DMS79 treated with DMSO at 0.1 percent for 48 hours (cell line): Measurements from ENCODE around the gene NMRAL1.

Experiments used
- DNase-seq: peaks from one replicate; lab custom pipeline; 2025; lab: John Stamatoyannopoulos, UW

Gene NMRAL1

DNA sequence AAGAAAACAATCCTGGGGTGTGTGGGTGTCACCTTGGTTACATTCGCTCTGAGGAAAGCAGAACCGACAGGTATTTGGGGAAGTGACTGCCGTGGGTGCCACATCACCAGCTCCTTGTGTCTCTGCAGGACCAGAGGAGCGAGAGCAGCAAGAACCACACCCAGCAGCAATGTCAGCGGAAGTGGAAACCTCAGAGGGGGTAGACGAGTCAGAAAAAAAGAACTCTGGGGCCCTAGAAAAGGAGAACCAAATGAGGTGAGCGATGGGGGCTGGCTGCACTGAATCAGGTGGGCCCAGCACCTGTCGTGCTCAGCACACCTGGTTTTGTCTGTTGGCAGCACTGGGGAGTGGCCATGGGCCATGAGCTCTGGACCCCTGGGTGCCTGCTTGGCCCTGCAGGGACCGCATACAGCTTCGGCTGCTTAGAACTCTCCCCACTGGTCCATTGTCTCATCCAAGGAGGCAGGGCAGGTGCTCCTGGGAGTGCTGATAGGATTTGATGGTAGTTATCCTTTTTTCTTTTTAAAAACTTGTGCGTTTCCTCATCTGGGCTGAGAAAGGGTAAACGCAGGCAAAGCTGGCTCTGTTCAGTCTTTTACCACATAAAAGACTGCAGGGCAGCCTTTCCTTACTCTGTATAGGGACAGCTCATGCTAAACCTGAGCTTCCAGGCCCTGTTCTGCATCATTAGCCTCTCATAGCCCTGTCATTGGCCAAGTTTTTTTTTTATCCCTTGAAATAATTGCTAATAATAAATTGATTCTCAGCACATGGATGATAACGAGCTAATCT lies 31.1 kb upstream of the NMRAL1 start:
- DNase-seq, result no peak

- DNase-seq, result no peak
Observed at GRCh38 chr16:4501071-4501478, 26.6 kb upstream of the NMRAL1 start.

- no peak for DNase-seq
Observed at GRCh38 chr16:4500272-4500671, 25.8 kb upstream of the NMRAL1 start.

- DNase-seq, result no peak
Observed at GRCh38 chr16:4499196-4499555, 24.8 kb upstream of the NMRAL1 start.

GRCh38 chr16:4498546-4499195 lies 24.2 kb upstream of the NMRAL1 start:
- DNase-seq, result no peak

DNA sequence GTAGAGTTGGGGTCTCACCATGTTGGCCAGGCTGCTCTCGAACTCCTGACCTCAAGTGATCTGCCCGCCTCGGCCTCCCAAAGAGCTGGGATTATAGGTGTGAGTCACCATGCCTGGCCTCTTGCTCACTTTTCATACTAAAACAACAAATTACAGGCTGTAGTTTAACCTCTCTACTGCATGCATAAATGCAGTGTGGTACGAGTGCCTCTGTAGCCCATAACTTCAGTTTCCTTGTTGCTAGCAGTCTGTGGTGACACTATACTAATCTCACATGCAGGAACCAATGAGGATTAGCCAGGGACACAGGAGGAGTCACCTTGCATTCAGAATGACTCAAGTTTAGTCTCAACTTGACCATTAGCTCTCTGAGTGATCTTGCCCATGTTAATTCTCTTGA lies 21.9 kb upstream of the NMRAL1 start:
- no peak for DNase-seq

GRCh38 chr16:4495766-4496165 lies 21.3 kb upstream of the NMRAL1 start:
- DNase-seq, result no peak

- DNase-seq, result no peak
Observed at GRCh38 chr16:4494746-4495490, 20.5 kb upstream of the NMRAL1 start.

GRCh38 chr16:4491898-4492297 lies 17.5 kb upstream of the NMRAL1 start:
- no peak for DNase-seq

DNA sequence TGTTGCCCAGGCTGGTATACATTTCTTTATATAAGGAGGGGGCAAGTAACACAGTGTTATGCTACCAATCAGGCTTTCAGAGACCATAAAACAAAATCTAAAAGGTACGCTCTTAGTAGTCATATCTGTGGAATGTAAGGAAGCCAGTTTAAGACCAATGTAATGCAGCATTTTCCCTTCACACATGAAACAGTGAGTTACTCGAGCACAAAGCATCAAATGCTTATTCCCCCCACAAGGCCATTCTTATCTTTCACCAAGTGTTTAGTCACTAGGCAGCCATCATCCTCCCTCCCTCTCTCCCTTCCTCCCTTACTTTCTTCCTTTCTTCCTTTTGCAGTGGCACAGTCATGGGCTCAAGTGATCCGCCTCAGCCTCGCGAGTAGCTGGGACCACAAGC lies 14.6 kb upstream of the NMRAL1 start:
- no peak for DNase-seq

DNA sequence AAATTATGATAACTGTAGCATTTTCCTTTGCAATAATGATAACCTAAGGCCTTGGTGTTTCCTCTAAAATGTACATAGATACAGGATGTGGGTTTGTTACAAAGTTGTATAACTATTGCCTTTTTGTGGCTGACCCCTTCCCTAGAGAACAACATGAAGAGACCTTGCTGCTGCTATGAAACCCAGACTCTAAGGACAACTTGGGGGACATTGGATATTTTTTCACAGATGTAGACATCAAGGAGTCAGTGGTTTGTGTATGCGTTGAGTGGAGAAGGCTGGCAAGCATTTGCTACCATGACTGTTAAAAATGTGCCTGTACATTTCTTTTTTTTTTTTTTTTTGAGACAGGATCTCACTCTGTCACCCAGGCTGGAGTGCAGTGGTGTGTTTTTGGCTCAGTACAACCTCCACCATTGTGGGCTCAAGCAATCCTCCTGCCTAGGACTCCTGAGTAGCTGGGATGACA lies 14.1 kb upstream of the NMRAL1 start:
- no peak for DNase-seq

DNA sequence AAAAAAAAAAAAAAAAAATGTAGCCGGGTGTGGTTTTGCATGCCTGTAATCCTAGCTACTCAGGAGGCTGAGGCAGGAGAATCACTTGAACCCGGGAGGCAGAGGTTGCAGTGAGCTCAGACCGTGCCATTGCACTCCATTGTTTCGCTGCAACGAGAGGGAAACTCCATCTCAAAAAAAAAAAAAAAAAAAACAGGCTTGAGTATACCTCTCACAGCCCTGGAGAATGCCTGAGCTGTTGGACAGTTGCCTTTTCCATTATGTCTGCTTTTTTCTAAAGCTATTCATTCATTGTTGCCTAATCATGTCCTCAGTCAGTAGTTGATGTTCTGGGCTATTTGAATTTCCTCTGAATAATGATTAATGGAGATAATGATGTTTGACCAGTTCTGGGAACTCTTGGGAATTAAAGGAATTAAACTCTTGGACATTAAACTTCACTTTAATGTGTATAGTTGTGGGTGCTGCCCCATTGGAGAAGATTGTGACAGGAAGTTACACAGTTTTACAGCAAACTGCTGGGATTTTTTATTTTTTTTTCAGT lies 13.6 kb upstream of the NMRAL1 start:
- DNase-seq, result peak; percentile 15

DNA sequence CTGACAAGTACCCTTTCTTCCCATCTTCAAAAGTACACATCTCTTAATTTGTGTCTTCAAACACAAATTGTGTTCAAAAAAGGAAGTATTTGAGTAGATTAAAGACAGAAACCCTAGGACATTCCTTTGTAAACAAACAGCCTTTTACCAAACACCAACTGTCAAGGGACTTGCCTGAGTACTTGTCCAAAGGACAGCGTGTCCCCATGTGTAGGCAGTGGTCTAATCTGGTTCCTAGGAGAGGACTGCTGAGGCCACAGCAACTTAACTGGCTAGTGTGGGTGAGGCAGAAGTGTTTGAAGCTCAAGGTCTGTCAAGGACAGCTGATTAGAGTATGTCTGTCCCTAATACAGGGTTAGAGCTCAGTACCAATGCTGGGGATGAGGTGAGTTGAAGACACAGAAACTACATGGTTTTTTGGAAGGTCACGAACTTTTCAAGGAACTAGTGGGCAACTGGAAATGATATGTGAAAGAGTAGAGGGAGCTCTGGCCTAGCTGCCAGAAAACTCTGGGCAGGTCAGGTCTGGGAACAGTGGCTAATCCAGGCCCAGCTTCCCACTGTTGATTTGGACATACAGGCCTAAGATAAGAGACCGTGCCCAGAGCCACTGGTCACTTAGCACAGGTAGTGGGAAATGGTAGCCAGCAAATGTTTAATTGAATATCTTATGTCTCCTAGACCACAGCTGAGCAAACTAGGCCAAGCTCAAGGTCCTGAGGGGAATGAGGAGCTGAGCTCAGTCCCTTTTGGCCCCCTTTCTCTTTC lies 11.9 kb upstream of the NMRAL1 start:
- no peak for DNase-seq

DNA sequence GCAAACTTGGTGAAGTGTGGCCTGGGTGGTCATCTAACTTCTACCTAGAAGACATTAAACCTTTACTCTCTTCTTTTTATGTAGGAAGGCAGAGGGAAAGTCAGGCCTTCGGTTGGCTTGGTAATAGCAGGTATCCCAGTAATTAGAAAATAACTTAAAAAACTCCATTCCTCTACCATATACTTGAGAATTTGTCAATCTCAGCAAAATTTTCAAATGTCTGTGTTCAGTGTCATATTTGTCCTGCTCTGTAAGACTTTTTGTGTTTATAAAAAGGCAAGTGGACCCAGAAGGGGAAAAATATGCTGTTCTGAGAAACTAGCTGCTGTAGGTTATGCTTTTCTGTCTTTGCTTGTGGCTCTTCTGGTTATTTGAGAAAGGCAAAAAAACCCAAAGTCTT lies 7.5 kb upstream of the NMRAL1 start:
- no peak for DNase-seq

DNA sequence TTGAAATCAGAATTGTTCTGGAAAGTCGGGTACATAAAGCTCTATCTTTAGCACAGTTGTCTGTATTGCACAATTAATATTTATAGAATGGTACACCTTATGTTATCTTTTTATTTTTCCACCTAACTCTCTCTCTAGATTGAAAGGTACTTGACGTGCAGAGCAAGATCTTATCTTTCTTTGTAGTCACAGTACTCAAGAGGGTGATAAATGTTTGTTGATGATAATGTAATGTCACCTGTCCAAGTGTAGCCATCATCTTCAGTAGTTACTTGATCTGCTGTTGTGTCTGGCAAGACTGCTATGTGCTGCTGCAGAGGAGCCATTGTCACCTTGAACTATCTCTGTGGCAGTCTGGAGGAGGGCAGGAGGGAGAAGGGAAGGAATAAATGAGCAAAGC lies 7.1 kb upstream of the NMRAL1 start:
- DNase-seq, result peak; percentile 7

DNA sequence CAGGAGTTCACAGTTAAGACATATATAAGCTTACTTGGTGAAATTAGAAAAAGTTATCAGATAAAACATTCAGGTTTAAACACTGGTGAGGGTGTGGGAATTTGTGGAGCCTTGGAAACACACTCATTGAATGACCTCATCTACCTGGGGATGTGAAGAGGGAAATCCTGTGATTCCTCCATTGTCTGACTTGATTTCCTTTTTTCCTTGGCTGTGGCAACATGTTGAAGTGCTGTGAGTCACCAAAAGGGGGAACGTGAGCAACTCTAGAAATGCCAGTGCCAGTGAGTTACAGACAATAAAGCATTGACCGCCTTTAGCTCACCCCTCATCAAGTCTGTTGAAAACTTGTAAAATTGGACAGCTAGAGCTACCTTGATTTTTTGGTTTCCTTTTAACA lies 3.5 kb upstream of the NMRAL1 start:
- DNase-seq, result peak; percentile 7

DNA sequence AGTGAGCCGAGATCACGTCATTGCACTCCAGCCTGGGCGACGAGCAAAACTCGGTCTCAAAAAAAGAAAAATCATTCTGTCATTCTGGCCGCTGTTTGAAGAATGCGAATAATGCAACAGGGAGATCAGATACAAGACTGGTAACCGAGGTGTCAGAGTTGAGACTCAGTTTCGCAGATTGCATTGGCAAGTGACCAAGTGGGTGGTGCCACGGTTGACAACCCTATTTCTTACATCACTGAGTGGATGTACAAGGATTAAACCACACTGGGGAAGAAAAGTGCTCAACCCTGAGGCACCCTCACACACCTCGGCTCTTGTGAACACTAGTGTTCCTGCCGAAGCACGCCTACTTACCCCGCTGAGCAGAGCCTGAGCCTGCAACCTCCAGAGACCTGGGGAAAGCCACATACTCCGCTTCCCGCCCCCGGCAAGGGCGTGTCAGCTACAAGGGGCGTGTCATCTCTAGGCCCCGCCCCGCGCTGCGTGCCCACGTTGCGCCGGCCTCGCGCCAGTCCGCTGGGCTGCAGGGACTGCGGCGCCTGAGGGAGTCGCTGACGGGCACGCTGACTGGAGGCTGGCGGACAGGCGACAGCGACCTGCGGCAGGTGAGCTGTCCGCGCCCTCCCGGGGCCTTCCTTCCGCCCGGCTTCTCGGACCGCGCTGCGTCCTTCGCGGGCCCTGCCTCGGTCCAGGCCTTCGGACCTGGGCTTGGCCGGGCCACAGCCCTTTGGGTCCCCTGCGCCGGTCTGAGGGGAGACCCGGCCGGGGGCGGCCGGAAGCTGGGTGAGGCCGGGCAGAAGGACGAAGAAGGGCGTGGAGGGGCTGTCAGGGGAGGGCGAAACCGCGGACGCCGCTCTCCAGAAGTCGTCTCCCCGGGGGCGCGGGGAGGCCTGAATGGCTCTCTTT lies 1.7 kb upstream of the NMRAL1 start, which contains the start of gene HMOX2:
Gene HMOX2, plus strand, starts transcription at position 519 of the 909 bp plus-strand sequence. CDS start 29,127 bp downstream, outside the sequence.
- peak; percentile 85 for DNase-seq

DNA sequence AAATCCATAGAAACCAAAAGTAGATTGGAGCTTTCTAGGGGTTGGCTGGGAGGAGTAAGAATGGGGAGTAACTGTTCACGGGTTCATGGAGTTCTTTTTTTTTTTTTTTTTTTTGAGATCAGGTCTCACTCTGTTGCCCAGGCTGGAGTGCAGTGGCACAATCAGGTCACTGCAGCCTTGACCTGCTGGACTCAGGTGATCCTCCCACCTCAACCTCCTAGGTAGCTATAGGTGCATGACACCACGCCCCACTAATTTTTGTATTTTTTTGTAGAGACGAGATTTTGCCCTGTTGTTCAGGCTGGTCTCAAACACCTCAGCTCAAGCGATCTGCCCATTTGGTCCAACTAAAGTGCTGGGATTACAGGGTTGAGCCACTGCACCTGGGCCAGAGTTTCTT lies 1.5 kb downstream of the NMRAL1 start:
- DNase-seq, result no peak

GRCh38 chr16:4471869-4472268 lies 2.6 kb downstream of the NMRAL1 start:
- no peak for DNase-seq

DNA sequence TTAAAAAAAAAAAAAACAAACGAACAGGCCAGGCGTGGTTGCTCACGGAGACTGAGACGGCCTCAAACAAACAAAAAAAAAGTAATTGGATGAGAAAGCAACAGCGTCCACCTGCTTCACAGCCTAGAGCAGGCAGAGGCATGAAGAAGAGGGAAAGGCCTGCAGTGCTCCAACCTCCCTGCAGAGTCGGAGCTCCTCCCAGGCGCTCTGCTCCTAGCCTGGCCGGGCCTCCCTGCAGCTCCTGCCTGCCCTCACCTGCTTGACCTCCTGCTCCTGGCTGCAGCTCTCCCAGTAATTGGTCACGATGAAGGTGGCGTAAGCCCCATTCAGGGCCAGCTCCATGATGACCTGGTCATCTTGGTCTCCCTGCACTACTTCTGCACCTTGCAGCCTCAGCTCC lies 5.5 kb downstream of the NMRAL1 start:
- DNase-seq, result no peak

DNA sequence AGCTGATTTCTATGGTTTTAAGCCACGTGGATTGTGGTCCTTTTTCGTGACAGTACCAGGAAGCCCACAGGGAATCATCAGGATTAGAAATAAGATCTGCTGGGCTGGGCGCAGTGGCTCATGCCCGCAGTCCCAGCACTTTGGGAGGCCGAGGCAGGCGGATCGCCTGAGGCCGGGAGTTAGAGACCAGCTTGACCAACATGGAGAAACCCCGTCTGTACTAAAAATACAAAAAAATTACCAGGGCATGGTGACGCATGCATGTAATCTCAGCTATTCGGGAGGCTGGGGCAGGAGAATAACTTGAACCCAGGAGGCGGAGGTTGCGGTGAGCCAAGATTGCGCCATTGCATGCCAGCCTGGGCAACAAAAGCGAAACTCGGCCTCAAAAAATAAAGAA lies 6.5 kb downstream of the NMRAL1 start:
- no peak for DNase-seq
